ENCODE data around the gene LRRC73. TPM values are rescaled to one million over a fixed set of nuclear protein-coding genes. Genes with fewer than 3 reads are reported as not detected.
"Not testable (repeated sequence)": the region's sequence is repeated elsewhere in the genome, so short reads cannot be mapped to it uniquely, and the experiment has no call there.

Gene LRRC73
- total and polyA plus RNA-seq, 2 of the 8 experiments (the other 6 are each of a cell fraction or from before 2014, with no cell fraction given) = 0.24 to 0.26 TPM

DNA sequence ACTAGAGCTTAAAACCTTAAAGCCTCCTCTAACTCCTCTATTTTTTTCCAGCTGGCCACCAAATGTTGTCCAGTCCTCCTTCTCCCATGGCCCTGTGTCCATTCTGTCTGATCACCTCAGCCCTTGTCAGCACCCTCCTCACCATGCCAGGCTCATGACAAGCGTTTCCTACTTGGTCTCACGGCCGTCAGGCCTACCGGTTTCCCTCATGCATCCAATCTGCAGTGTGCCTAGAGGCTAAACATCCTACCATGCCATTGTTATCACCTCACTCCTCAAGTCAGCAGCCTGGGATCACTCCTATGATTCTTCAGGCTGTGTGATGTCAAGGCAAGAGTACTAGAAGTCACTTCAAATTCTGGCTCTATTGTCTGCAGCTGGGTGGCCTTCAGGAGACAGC lies 42.4 kb downstream of the LRRC73 start (continued):
- TF ChIP-seq, protein P1, sequence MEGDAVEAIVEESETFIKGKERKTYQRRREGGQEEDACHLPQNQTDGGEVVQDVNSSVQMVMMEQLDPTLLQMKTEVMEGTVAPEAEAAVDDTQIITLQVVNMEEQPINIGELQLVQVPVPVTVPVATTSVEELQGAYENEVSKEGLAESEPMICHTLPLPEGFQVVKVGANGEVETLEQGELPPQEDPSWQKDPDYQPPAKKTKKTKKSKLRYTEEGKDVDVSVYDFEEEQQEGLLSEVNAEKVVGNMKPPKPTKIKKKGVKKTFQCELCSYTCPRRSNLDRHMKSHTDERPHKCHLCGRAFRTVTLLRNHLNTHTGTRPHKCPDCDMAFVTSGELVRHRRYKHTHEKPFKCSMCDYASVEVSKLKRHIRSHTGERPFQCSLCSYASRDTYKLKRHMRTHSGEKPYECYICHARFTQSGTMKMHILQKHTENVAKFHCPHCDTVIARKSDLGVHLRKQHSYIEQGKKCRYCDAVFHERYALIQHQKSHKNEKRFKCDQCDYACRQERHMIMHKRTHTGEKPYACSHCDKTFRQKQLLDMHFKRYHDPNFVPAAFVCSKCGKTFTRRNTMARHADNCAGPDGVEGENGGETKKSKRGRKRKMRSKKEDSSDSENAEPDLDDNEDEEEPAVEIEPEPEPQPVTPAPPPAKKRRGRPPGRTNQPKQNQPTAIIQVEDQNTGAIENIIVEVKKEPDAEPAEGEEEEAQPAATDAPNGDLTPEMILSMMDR (IDR thresholded peaks at IDR 0.05; ENCODE audit: control extremely low read depth in 1 of 3, insufficient read depth in 1 of 3, low read depth in 1 of 3, low read length in 3 of 3) = no peak
- TF ChIP-seq GABPA (IDR thresholded peaks at IDR 0.05; ENCODE audit: borderline replicate concordance, insufficient read depth, low read length) = no peak
- TF ChIP-seq EP300 (IDR thresholded peaks at IDR 0.05; ENCODE audit: borderline replicate concordance in 1 of 2, low read depth in 2 of 2, low read length in 2 of 2) = no peak
- TF ChIP-seq SIRT6 (IDR thresholded peaks at IDR 0.05; ENCODE audit: low read length) = no peak
- TF ChIP-seq EZH2 (IDR thresholded peaks at IDR 0.05; ENCODE audit: low read depth, low read length, severe bottlenecking) = no peak
- no peak for TF ChIP-seq JUN (IDR thresholded peaks at IDR 0.05; ENCODE audit: low read depth, low read length)

DNA sequence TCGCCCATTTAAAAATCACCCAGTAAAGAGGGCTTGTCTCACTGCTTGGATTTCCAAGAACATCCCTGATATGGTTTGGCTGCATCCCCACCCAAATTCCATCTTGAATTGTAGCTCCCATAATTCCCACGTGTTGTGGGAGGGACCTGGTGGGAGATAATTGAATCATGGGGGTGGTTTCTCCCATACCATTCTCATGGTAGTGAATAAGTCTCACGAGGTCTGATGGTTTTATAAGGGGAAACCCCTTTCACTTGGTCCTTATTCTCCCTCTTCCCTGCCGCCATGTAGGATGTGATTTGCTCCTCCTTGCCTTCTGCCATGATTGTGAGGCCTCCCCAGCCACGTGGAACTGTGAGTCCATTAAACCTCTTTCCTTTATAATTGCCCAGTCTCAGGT lies 42.9 kb downstream of the LRRC73 start:
- CTCF ChIA-PET (ENCODE audit: partially characterized antibody) = interaction anchor here (0.6 to 32.9 kb wide), 6 partner anchors 10 to 79 kb away, joined by 3 to 536 read pairs (median 4); partner anchors contain the start of gene LRRC73
- POLR2A ChIA-PET (ENCODE audit: partially characterized antibody) = interaction anchor here (0.6 to 1.5 kb wide), 3 partner anchors 10 to 185 kb away, joined by 4 to 5 read pairs (median 4); partner anchors contain the start of gene TJAP1
- not testable (repeated sequence) for H3K4me1 ChIP-seq (replicated peaks in 1 of 4; ENCODE audit: control insufficient read depth in 3 of 4, insufficient read depth in 4 of 4, low read length in 3 of 4); H4K20me1 ChIP-seq (replicated peaks in 1 of 2; ENCODE audit: control insufficient read depth in 1 of 2, insufficient read depth in 2 of 2, low read length in 2 of 2); H2AK5ac ChIP-seq (ENCODE audit: low read depth, low read length); H3K36me3 ChIP-seq (ENCODE audit: control insufficient read depth in 2 of 4, insufficient read depth in 4 of 4, low read length in 3 of 4); H2BK20ac ChIP-seq (ENCODE audit: low read length); H3K9ac ChIP-seq (replicated peaks in 1 of 4; ENCODE audit: extremely low read depth in 1 of 4, low read depth in 3 of 4, low read length in 3 of 4); H4K8ac ChIP-seq (ENCODE audit: extremely low read depth, insufficient read depth, low read length); H4K91ac ChIP-seq (replicated peaks; ENCODE audit: insufficient read length, low read length); H2BK120ac ChIP-seq (replicated peaks; ENCODE audit: low read depth, low read length); DNase-seq (ENCODE audit: low read depth in 1 of 2, low spot score in 2 of 2); H3K79me1 ChIP-seq (ENCODE audit: low read depth, low read length); H3K9me3 ChIP-seq (ENCODE audit: insufficient read depth in 2 of 2, low read depth in 1 of 2, low read length in 1 of 2); H3K56ac ChIP-seq (replicated peaks; ENCODE audit: insufficient read length, low read depth, low read length); H3K18ac ChIP-seq (ENCODE audit: extremely low read depth, low read length); H2BK15ac ChIP-seq (ENCODE audit: low read length); H2BK5ac ChIP-seq (ENCODE audit: low read depth, low read length); H2AFZ ChIP-seq (ENCODE audit: low read length); H3K23ac ChIP-seq (ENCODE audit: insufficient read length); H4K5ac ChIP-seq (ENCODE audit: insufficient read length, low read depth, low read length); H3K4ac ChIP-seq (replicated peaks; ENCODE audit: insufficient read length, low read depth, low read length); H3K27me3 ChIP-seq (replicated peaks in 1 of 4; ENCODE audit: control insufficient read depth in 3 of 4, extremely low read depth in 1 of 4, insufficient read depth in 3 of 4, low read length in 3 of 4); H3K23me2 ChIP-seq (ENCODE audit: low read depth, low read length); H3K4me2 ChIP-seq (ENCODE audit: insufficient read depth in 1 of 2, low read depth in 2 of 2, low read length in 2 of 2); H3K14ac ChIP-seq (ENCODE audit: insufficient read length); H3K79me2 ChIP-seq (ENCODE audit: control insufficient read depth in 1 of 2, insufficient read depth in 2 of 2, low read length in 2 of 2); H2BK12ac ChIP-seq (ENCODE audit: low read depth, low read length); FAIRE-seq; H3K4me3 ChIP-seq (ENCODE audit: extremely low read depth in 1 of 4, insufficient read depth in 2 of 4, low read depth in 3 of 4, low read length in 4 of 4); H3K27ac ChIP-seq (ENCODE audit: low read depth, low read length)
- 81% methylated on average over 5 of the region's 5 CpGs; no CpG with 5 or more reads in 1 of the 2 experiments for WGBS, 2 experiments (ENCODE audit: extremely low coverage in 1 of 2, insufficient coverage in 1 of 2, insufficient read length in 1 of 2, insufficient replicate concordance in 2 of 2, low coverage in 1 of 2, low lambda C conversion rate in 2 of 2, missing lambda C conversion rate in 1 of 2)
